Frontal cortex (tissue), 4 donors: ENCODE data around the gene SLC6A13. TPM values are rescaled to one million over a fixed set of nuclear protein-coding genes. Genes with fewer than 3 reads are reported as not detected.
"Not testable (repeated sequence)": the region's sequence is repeated elsewhere in the genome, so short reads cannot be mapped to it uniquely, and the experiment has no call there.

Experiments used
- DNase-seq, 2 donors: peaks; one replicate each; pipeline ENCODE4 v3.0.0; 2012; ENCODE audit warnings: low spot score in 2 of 2
- FAIRE-seq: peaks from 2 replicates; lab custom pipeline; 2012; peaks lifted over from hg19 to GRCh38; lab: Jason Lieb, UNC
- total RNA-seq: library from RNA; depleted of rRNA; stranded (reverse); fragments of >200 nt; gene quantifications from one replicate; pipeline ENCODE4 v1.2.3, GENCODE V29; 2014
- donor health status: control.
- donor health status: control.
- donor health status: control.

Gene SLC6A13
- total RNA-seq, 1 donor from 2014 or later = 12.2 TPM

GRCh38 chr12:220491-220890 lies 42.1 kb downstream of the SLC6A13 start:
- no peak for DNase-seq
- no peak for FAIRE-seq

GRCh38 chr12:219891-220352 lies 42.7 kb downstream of the SLC6A13 start:
- FAIRE-seq = no peak
- peak in 1 of 2 donors; percentile 62 for DNase-seq

GRCh38 chr12:218728-219590 lies 43.7 kb downstream of the SLC6A13 start:
- FAIRE-seq (no peak), DNase-seq (no peak)

- DNase-seq = no peak
- no peak for FAIRE-seq
Observed at GRCh38 chr12:218221-218620, 44.4 kb downstream of the SLC6A13 start.

- DNase-seq, FAIRE-seq: not testable (repeated sequence)
Observed at GRCh38 chr12:217029-217428, 45.6 kb downstream of the SLC6A13 start.

- FAIRE-seq (no peak), DNase-seq (no peak)
Observed at GRCh38 chr12:215116-215515, 47.5 kb downstream of the SLC6A13 start.

GRCh38 chr12:214003-214741 lies 48.5 kb downstream of the SLC6A13 start, which contains the start of gene SLC6A12:
SLC6A12 (minus strand) TSS chr12:214157; CDS start chr12:209986, 4,171 bp downstream.
- DNase-seq = no peak
- FAIRE-seq = no peak

- FAIRE-seq (no peak), DNase-seq (no peak)
Observed at GRCh38 chr12:213527-213932, 49.1 kb downstream of the SLC6A13 start.

GRCh38 chr12:212715-213526 lies 49.7 kb downstream of the SLC6A13 start:
- no peak for FAIRE-seq
- no peak for DNase-seq

GRCh38 chr12:212415-212714 lies 50.3 kb downstream of the SLC6A13 start:
- no peak for DNase-seq
- FAIRE-seq = no peak

GRCh38 chr12:211639-212414 lies 50.8 kb downstream of the SLC6A13 start:
- DNase-seq (no peak), FAIRE-seq (no peak)

- FAIRE-seq (no peak), DNase-seq (no peak)
Observed at GRCh38 chr12:211142-211465, 51.5 kb downstream of the SLC6A13 start.

GRCh38 chr12:210277-211141 lies 52.1 kb downstream of the SLC6A13 start:
- no peak for FAIRE-seq
- DNase-seq = no peak

- no peak for FAIRE-seq
- no peak for DNase-seq
Observed at GRCh38 chr12:209851-210250, 52.8 kb downstream of the SLC6A13 start.

GRCh38 chr12:209246-209645 lies 53.4 kb downstream of the SLC6A13 start:
- DNase-seq = no peak
- FAIRE-seq = no peak

GRCh38 chr12:208813-209212 lies 53.8 kb downstream of the SLC6A13 start:
- DNase-seq (no peak), FAIRE-seq (no peak)

GRCh38 chr12:207804-208203 lies 54.8 kb downstream of the SLC6A13 start:
- DNase-seq (no peak), FAIRE-seq (no peak)

- no peak for FAIRE-seq
- no peak for DNase-seq
Observed at GRCh38 chr12:206746-207440, 55.7 kb downstream of the SLC6A13 start.
